H1 (cell line): ENCODE data around the gene SLC23A2. TPM values are rescaled to one million over a fixed set of nuclear protein-coding genes. Genes with fewer than 3 reads are reported as not detected.
"Not testable (repeated sequence)": the region's sequence is repeated elsewhere in the genome, so short reads cannot be mapped to it uniquely, and the experiment has no call there.

ENCODE experiments used
- CTCF ChIA-PET: fragments of 300-600 bp; sonication (Branson Sonifier 250); formaldehyde crosslinking; loops from one replicate; lab custom pipeline; 2021; ENCODE audit not compliant: partially characterized antibody; lab: Charles Lee
- POLR2A ChIA-PET: fragments of 300-600 bp; sonication (Branson Sonifier 250); formaldehyde crosslinking; loops from one replicate; lab custom pipeline; 2021; ENCODE audit warnings: inconsistent platforms; ENCODE audit not compliant: partially characterized antibody; lab: Charles Lee
- DNase-seq, 2 experiments: peaks; one replicate each; pipeline versions ENCODE4 v3.0.0 to v3.0.0-alpha.2; 2010 to 2022; ENCODE audit warnings: low spot score in 2 of 2, low read depth in 1 of 2, mixed read lengths in 1 of 2
- FAIRE-seq: peaks from 2 replicates; lab custom pipeline; 2011; peaks lifted over from hg19 to GRCh38; lab: Jason Lieb, UNC
- H2AFZ ChIP-seq: 2 replicates; pipeline ENCODE4 v1.8.1; 2012; ENCODE audit warnings: low read length, inconsistent platforms
- H2AK5ac ChIP-seq: 2 replicates; pipeline ENCODE4 v1.6.1; 2013; ENCODE audit warnings: low read depth, low read length
- H2BK120ac ChIP-seq: replicated peaks from 2 replicates; pipeline ENCODE3; 2013; ENCODE audit warnings: low read depth, low read length, inconsistent platforms
- H2BK12ac ChIP-seq: 2 replicates; pipeline ENCODE4 v1.6.1; 2013; ENCODE audit warnings: low read depth, low read length
- H2BK15ac ChIP-seq: 2 replicates; pipeline ENCODE4 v1.6.1; 2013; ENCODE audit warnings: low read length
- H2BK20ac ChIP-seq: 2 replicates; pipeline ENCODE4 v1.6.1; 2013; ENCODE audit warnings: low read length
- H2BK5ac ChIP-seq: 2 replicates; pipeline ENCODE4 v1.6.1; 2013; ENCODE audit warnings: low read depth, low read length
- H3K14ac ChIP-seq: 2 replicates; pipeline ENCODE4 v1.6.1; 2013; ENCODE audit warnings: inconsistent platforms; ENCODE audit not compliant: insufficient read length
- H3K18ac ChIP-seq: 2 replicates; pipeline ENCODE4 v1.6.1; 2013; ENCODE audit warnings: low read length; ENCODE audit errors: extremely low read depth
- H3K23ac ChIP-seq: 2 replicates; pipeline ENCODE4 v1.6.1; 2013; ENCODE audit warnings: inconsistent platforms; ENCODE audit not compliant: insufficient read length
- H3K23me2 ChIP-seq: 2 replicates; pipeline ENCODE4 v1.6.1; 2013; ENCODE audit warnings: low read depth, low read length
- H3K27ac ChIP-seq: 2 replicates; pipeline ENCODE4 v1.6.1; 2011; ENCODE audit warnings: low read depth, low read length, inconsistent platforms
- H3K27me3 ChIP-seq, 4 experiments: replicated peaks in 1 of 4; 1 replicate in 1 of 4; 2 replicates in 3 of 4; pipeline versions ENCODE4 v1.6.1 to v1.8.1; 2011 to 2013; ENCODE audit warnings: low read length in 3 of 4, mild to moderate bottlenecking in 3 of 4, inconsistent platforms in 2 of 4, mixed read lengths in 2 of 4, moderate library complexity in 1 of 4; ENCODE audit not compliant: control insufficient read depth in 3 of 4, insufficient read depth in 3 of 4; ENCODE audit errors: extremely low read depth in 1 of 4
- H3K36me3 ChIP-seq, 4 experiments: 2 replicates each; pipeline versions ENCODE4 v1.6.1 to v1.8.1; 2011 to 2013; ENCODE audit warnings: mild to moderate bottlenecking in 4 of 4, low read length in 3 of 4, moderate library complexity in 2 of 4, control low read depth in 1 of 4, inconsistent platforms in 1 of 4; ENCODE audit not compliant: insufficient read depth in 4 of 4, control insufficient read depth in 2 of 4
- H3K4ac ChIP-seq: replicated peaks from 2 replicates; pipeline ENCODE3; 2013; ENCODE audit warnings: low read length, low read depth, mixed read lengths, inconsistent platforms; ENCODE audit not compliant: insufficient read length
- H3K4me1 ChIP-seq, 4 experiments: replicated peaks in 1 of 4; 1 replicate in 1 of 4; 2 replicates in 3 of 4; pipeline versions ENCODE4 v1.6.1 to v1.8.1; 2011 to 2013; ENCODE audit warnings: low read length in 3 of 4, inconsistent platforms in 2 of 4, mixed read lengths in 1 of 4; ENCODE audit not compliant: insufficient read depth in 4 of 4, control insufficient read depth in 3 of 4
- H3K4me2 ChIP-seq, 2 experiments: 2 replicates each; pipeline versions ENCODE4 v1.6.1 to v1.8.1; 2011 to 2013; ENCODE audit warnings: low read depth in 2 of 2, low read length in 2 of 2, control low read depth in 1 of 2, inconsistent platforms in 1 of 2, mild to moderate bottlenecking in 1 of 2; ENCODE audit not compliant: insufficient read depth in 1 of 2
- H3K4me3 ChIP-seq, 4 experiments: fragments of 200-600, 300-600 bp in 1 of 4; sonication (generic), shearing (Covaris generic), sonication (Bioruptor Twin) in 1 of 4; 2 replicates each; pipeline versions ENCODE4 v1.5.1 to v1.8.1; 2011 to 2016; ENCODE audit warnings: low read length in 4 of 4, low read depth in 3 of 4, control low read depth in 2 of 4, inconsistent platforms in 2 of 4, mild to moderate bottlenecking in 2 of 4, mixed read lengths in 1 of 4, moderate library complexity in 1 of 4; ENCODE audit not compliant: insufficient read depth in 2 of 4; ENCODE audit errors: extremely low read depth in 1 of 4
- H3K56ac ChIP-seq: replicated peaks from 2 replicates; pipeline ENCODE3; 2013; ENCODE audit warnings: low read depth, mild to moderate bottlenecking, mixed read lengths, low read length, inconsistent platforms; ENCODE audit not compliant: insufficient read length
- H3K79me1 ChIP-seq: 2 replicates; pipeline ENCODE4 v1.6.1; 2013; ENCODE audit warnings: low read depth, low read length, control low read depth
- H3K79me2 ChIP-seq, 2 experiments: 2 replicates each; pipeline versions ENCODE4 v1.6.1 to v1.8.1; 2012 to 2013; ENCODE audit warnings: low read length in 2 of 2, mild to moderate bottlenecking in 2 of 2, inconsistent platforms in 1 of 2; ENCODE audit not compliant: insufficient read depth in 2 of 2, control insufficient read depth in 1 of 2
- H3K9ac ChIP-seq, 4 experiments: replicated peaks in 1 of 4; 1 replicate in 1 of 4; 2 replicates in 3 of 4; pipeline versions ENCODE4 v1.6.1 to v1.8.1; 2011 to 2013; ENCODE audit warnings: low read depth in 3 of 4, low read length in 3 of 4, control low read depth in 2 of 4, mild to moderate bottlenecking in 2 of 4, moderate library complexity in 2 of 4, inconsistent platforms in 1 of 4; ENCODE audit errors: extremely low read depth in 1 of 4
- H3K9me3 ChIP-seq, 2 experiments: 2 replicates each; pipeline versions ENCODE4 v1.6.1 to v1.8.1; 2012 to 2013; ENCODE audit warnings: mild to moderate bottlenecking in 2 of 2, moderate library complexity in 2 of 2, control low read depth in 1 of 2, inconsistent platforms in 1 of 2, low read depth in 1 of 2, low read length in 1 of 2, mixed read lengths in 1 of 2; ENCODE audit not compliant: insufficient read depth in 2 of 2
- H4K20me1 ChIP-seq, 2 experiments: replicated peaks in 1 of 2; 2 replicates each; pipeline versions ENCODE3 to v1.8.1; 2011 to 2013; ENCODE audit warnings: inconsistent platforms in 2 of 2, low read length in 2 of 2, mild to moderate bottlenecking in 1 of 2; ENCODE audit not compliant: insufficient read depth in 2 of 2, control insufficient read depth in 1 of 2
- H4K5ac ChIP-seq: 2 replicates; pipeline ENCODE4 v1.6.1; 2013; ENCODE audit warnings: low read length, low read depth, mixed read lengths, inconsistent platforms; ENCODE audit not compliant: insufficient read length
- H4K8ac ChIP-seq: 2 replicates; pipeline ENCODE4 v1.8.0; 2013; ENCODE audit warnings: mild to moderate bottlenecking, moderate library complexity, low read length, inconsistent platforms; ENCODE audit not compliant: insufficient read depth; ENCODE audit errors: extremely low read depth
- H4K91ac ChIP-seq: replicated peaks from 2 replicates; pipeline ENCODE3; 2013; ENCODE audit warnings: low read length, mixed read lengths, inconsistent platforms; ENCODE audit not compliant: insufficient read length
- WGBS, 2 experiments: shearing (Covaris generic) in 1 of 2; methylation state at CpG; one replicate each; pipeline versions ENCODE4 v1.1.6 to v1.1.7; 2013 to 2015; ENCODE audit warnings: low lambda C conversion rate in 2 of 2, mixed read lengths in 2 of 2, inconsistent platforms in 1 of 2, low coverage in 1 of 2, missing lambda C conversion rate in 1 of 2; ENCODE audit not compliant: insufficient replicate concordance in 2 of 2, insufficient coverage in 1 of 2, insufficient read length in 1 of 2; ENCODE audit errors: extremely low coverage in 1 of 2, missing lambda C conversion rate in 1 of 2; 5-methylcytosine and 5-hydroxymethylcytosine counted together
- polyA plus RNA-seq, 7 experiments: library from polyadenylated mRNA; depleted of rRNA in 3 of 7; stranded (reverse) in 5 of 7; unstranded in 2 of 7; fragments of >200 nt in 5 of 7; fragments of 200-250 nt in 2 of 7; gene quantifications; 1 replicate in 5 of 7; 2 replicates in 1 of 7; 4 replicates in 1 of 7; pipeline versions ENCODE4 v1.2.1 to v1.2.3, GENCODE V29; 2011 to 2013; ENCODE audit warnings: missing spikeins in 2 of 7, mixed read lengths in 2 of 7
- total RNA-seq: library from RNA; stranded (reverse); fragmentation: NEBNext Ultra II Directional; extraction: Animal tissue kit (Norgen Biotek cat#: 25700); gene quantifications from 2 replicates; pipeline ENCODE4 v1.2.1, GENCODE V29; 2021

The SLC23A2 gene
- total and polyA plus RNA-seq, 2 of the 8 experiments (the other 6 are each of a cell fraction or from before 2014, with no cell fraction given): 17.0 to 18.6 TPM

GRCh38 chr20:5004825-5005224 lies 3.5 kb upstream of the SLC23A2 start:
- H3K4me3 ChIP-seq, H3K4me1 ChIP-seq, H2BK5ac ChIP-seq, H2BK12ac ChIP-seq, POLR2A ChIA-PET, H3K9ac ChIP-seq, H3K27me3 ChIP-seq, H3K18ac ChIP-seq, H3K4ac ChIP-seq, H2AFZ ChIP-seq, H3K56ac ChIP-seq, H3K14ac ChIP-seq, H3K36me3 ChIP-seq, H2BK15ac ChIP-seq, FAIRE-seq, H3K79me1 ChIP-seq, H3K27ac ChIP-seq, DNase-seq, H4K91ac ChIP-seq, H3K79me2 ChIP-seq, H3K23ac ChIP-seq, H4K8ac ChIP-seq, H4K20me1 ChIP-seq, H2BK120ac ChIP-seq, H4K5ac ChIP-seq, H3K4me2 ChIP-seq, H2BK20ac ChIP-seq, H3K9me3 ChIP-seq, H2AK5ac ChIP-seq: not testable (repeated sequence)
- peaks cover 11% of the 10 kb centered on the region for H3K23me2 ChIP-seq
- 95% methylated on average over 6 of the region's 8 CpGs; no CpG with 5 or more reads in 1 of the 2 experiments for WGBS, 2 experiments
- CTCF ChIA-PET: interaction anchor here (0.7 to 1.5 kb wide), 3 partner anchors 53 to 112 kb away, joined by 3 to 4 read pairs (median 3); no protein-coding TSS in a partner anchor
